Measurements from ENCODE around the gene JAG2.

Gene JAG2

DNA sequence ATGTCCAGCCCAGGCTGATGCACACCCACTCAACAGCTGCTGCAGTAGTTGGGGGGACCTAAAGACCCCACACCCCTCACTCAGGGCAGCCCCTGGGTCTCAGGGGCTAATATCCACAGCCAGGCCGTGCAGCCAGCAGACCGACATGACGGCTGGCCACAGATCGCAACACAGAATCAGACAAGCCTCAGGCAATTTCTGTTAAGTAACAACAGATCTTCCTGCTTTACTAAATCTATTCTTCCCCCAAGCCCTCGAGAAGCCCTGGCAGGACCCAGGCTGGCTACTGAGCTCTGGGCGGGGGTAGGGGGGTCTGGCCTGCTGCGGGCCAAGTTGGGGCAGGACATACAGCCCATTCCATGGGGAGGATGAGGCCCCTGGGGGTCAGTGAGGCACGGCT, 40.5 kb upstream of the JAG2 start:
- Histone ChIP-seq H3K4me3 (ENCODE audit: low read length) (no peak overlapping the region), H3K9ac (ENCODE audit: low read depth, low read length) (no peak overlapping the region), H3K27ac (ENCODE audit: low read length) (no peak overlapping the region), H3K4me1 (ENCODE audit: insufficient read depth, low read length) (no peaks in the 10 kb centered on the region), H3K9me3 (ENCODE audit: insufficient read depth, low read depth, low read length) (no peaks in the 10 kb centered on the region), H3K36me3 (ENCODE audit: insufficient read depth, low read depth, low read length) (no peaks in the 10 kb centered on the region), H3K27me3 (ENCODE audit: insufficient read depth, low read length) (no peaks in the 10 kb centered on the region)

- Histone ChIP-seq H3K9me3 (ENCODE audit: insufficient read depth, low read depth, low read length) (no peaks in the 10 kb centered on the region), H3K36me3 (ENCODE audit: insufficient read depth, low read depth, low read length) (no peaks in the 10 kb centered on the region), H3K9ac (ENCODE audit: low read depth, low read length) (no peak overlapping the region), H3K4me1 (ENCODE audit: insufficient read depth, low read length) (no peaks in the 10 kb centered on the region), H3K4me3 (ENCODE audit: low read length) (no peak overlapping the region), H3K27ac (ENCODE audit: low read length) (no peak overlapping the region), H3K27me3 (ENCODE audit: insufficient read depth, low read length) (no peaks in the 10 kb centered on the region)
Measured at GRCh38 chr14:105208738-105209075, 40.1 kb upstream of the JAG2 start.

DNA sequence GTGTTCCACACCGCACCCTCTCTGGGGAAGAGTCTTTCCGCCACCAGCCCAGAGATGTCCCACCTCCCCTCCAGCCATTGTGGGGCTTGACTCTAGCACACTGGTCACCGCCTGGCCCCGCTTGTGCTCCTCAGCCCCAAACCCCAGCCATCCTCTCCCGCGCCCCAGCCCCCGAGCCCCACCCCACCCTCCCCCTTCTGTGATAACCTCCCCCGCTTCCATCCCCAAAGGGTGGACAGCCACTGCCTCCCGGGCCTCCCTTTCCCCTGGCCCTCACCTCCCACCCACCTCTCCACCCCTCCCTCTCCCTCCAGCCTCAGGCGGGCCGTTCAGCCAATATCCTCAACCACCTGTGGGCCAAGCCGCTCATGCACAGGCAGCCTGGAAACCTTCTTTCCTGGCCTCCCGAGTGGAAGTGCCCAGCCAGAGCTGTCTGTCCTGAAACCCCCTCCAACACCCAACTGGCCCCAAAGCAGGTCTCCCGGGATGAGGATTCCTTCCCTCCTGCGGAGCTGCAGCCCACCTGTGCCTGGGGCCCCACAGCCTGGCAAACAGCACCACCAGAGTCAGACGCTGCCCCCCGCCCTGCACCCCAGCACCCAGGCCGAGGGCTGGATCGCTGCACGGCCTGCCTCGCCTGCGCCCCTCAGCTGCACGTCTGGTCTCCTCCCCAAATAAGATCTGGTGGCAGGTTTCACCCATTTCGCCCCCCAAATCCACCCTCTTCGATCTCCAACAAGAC, 39.6 kb upstream of the JAG2 start:
- Histone ChIP-seq H3K4me1 (ENCODE audit: insufficient read depth, low read length) (no peaks in the 10 kb centered on the region), H3K4me3 (ENCODE audit: low read length) (no peak overlapping the region), H3K27ac (ENCODE audit: low read length) (no peak overlapping the region), H3K27me3 (ENCODE audit: insufficient read depth, low read length) (no peaks in the 10 kb centered on the region), H3K9me3 (ENCODE audit: insufficient read depth, low read depth, low read length) (no peaks in the 10 kb centered on the region), H3K36me3 (ENCODE audit: insufficient read depth, low read depth, low read length) (no peaks in the 10 kb centered on the region), H3K9ac (ENCODE audit: low read depth, low read length) (no peak overlapping the region)

DNA sequence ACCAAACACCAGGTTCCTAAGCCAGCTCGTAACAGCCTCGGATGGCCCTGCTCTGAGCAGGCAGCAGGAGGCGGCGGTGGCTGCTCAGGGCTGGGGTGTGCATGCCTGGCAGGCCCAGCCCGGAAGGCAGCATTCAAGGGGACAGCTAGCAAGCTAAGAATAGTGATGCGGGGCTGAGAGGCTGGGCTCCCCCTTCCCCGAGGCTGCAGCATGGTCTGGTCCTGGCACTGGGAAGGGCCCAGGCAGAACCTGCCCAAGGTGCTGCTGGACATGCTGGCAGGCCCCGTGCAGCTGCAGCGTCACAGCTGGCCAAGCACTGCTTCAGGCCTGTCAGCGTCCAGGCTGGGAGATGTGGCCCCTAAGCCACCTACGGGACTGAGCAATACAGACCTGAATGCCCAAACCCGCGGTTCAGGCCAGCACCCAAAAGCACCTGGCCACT, 38.9 kb upstream of the JAG2 start:
- Histone ChIP-seq H3K9ac (ENCODE audit: low read depth, low read length) (no peak overlapping the region), H3K27me3 (ENCODE audit: insufficient read depth, low read length) (no peaks in the 10 kb centered on the region), H3K4me1 (ENCODE audit: insufficient read depth, low read length) (no peaks in the 10 kb centered on the region), H3K36me3 (ENCODE audit: insufficient read depth, low read depth, low read length) (no peaks in the 10 kb centered on the region), H3K4me3 (ENCODE audit: low read length) (no peak overlapping the region), H3K9me3 (ENCODE audit: insufficient read depth, low read depth, low read length) (no peaks in the 10 kb centered on the region), H3K27ac (ENCODE audit: low read length) (no peak overlapping the region)

DNA sequence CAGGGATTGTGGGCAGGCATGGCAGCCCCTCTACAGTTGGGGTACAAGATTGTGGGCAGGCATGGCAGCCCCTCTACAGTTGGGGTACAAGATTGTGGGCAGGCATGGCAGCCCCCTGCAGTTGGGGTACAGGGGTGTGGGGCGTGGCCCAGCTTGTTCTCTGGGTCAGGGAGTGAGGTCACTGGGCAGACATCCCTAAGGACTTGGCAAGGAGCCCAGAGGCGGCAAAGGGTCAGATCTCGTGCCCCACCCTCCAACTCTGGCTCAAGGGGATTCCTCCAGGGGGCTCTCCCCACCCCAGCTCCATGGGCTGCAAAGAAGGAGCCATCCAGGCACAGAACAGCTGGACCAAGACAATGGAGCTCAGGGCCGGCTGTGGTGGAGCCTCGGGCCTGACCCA, 38.3 kb upstream of the JAG2 start:
- Histone ChIP-seq H3K36me3 (ENCODE audit: insufficient read depth, low read depth, low read length) (no peaks in the 10 kb centered on the region), H3K27ac (ENCODE audit: low read length) (no peak overlapping the region), H3K4me3 (ENCODE audit: low read length) (no peak overlapping the region), H3K9ac (ENCODE audit: low read depth, low read length) (no peak overlapping the region), H3K4me1 (ENCODE audit: insufficient read depth, low read length) (no peaks in the 10 kb centered on the region), H3K27me3 (ENCODE audit: insufficient read depth, low read length) (no peaks in the 10 kb centered on the region), H3K9me3 (ENCODE audit: insufficient read depth, low read depth, low read length) (no peaks in the 10 kb centered on the region)

- no peaks in the 10 kb centered on the region for H3K36me3 ChIP-seq (ENCODE audit: insufficient read depth, low read depth, low read length)
- no peaks in the 10 kb centered on the region for H3K27me3 ChIP-seq (ENCODE audit: insufficient read depth, low read length)
- no peaks in the 10 kb centered on the region for H3K9me3 ChIP-seq (ENCODE audit: insufficient read depth, low read depth, low read length)
- no peaks in the 10 kb centered on the region for H3K4me1 ChIP-seq (ENCODE audit: insufficient read depth, low read length)
- H3K4me3 ChIP-seq (ENCODE audit: low read length), result no peak overlapping the region
- H3K9ac ChIP-seq (ENCODE audit: low read depth, low read length), result no peak overlapping the region
- H3K27ac ChIP-seq (ENCODE audit: low read length), result no peak overlapping the region
Measured at GRCh38 chr14:105205673-105206208, 37.2 kb upstream of the JAG2 start.

- H3K9ac ChIP-seq (ENCODE audit: low read depth, low read length), result no peak overlapping the region
- no peak overlapping the region for H3K27ac ChIP-seq (ENCODE audit: low read length)
- H3K27me3 ChIP-seq (ENCODE audit: insufficient read depth, low read length), result no peaks in the 10 kb centered on the region
- no peaks in the 10 kb centered on the region for H3K9me3 ChIP-seq (ENCODE audit: insufficient read depth, low read depth, low read length)
- no peaks in the 10 kb centered on the region for H3K36me3 ChIP-seq (ENCODE audit: insufficient read depth, low read depth, low read length)
- H3K4me3 ChIP-seq (ENCODE audit: low read length), result no peak overlapping the region
- H3K4me1 ChIP-seq (ENCODE audit: insufficient read depth, low read length), result no peaks in the 10 kb centered on the region
Measured at GRCh38 chr14:105204931-105205672, 36.5 kb upstream of the JAG2 start.

GRCh38 chr14:105204206-105204930, 35.8 kb upstream of the JAG2 start:
- Histone ChIP-seq H3K4me3 (ENCODE audit: low read length) (no peak overlapping the region), H3K9ac (ENCODE audit: low read depth, low read length) (no peak overlapping the region), H3K9me3 (ENCODE audit: insufficient read depth, low read depth, low read length) (no peaks in the 10 kb centered on the region), H3K4me1 (ENCODE audit: insufficient read depth, low read length) (no peaks in the 10 kb centered on the region), H3K36me3 (ENCODE audit: insufficient read depth, low read depth, low read length) (no peaks in the 10 kb centered on the region), H3K27ac (ENCODE audit: low read length) (no peak overlapping the region), H3K27me3 (ENCODE audit: insufficient read depth, low read length) (no peaks in the 10 kb centered on the region; the same call in 1 of the 2 replicates)

DNA sequence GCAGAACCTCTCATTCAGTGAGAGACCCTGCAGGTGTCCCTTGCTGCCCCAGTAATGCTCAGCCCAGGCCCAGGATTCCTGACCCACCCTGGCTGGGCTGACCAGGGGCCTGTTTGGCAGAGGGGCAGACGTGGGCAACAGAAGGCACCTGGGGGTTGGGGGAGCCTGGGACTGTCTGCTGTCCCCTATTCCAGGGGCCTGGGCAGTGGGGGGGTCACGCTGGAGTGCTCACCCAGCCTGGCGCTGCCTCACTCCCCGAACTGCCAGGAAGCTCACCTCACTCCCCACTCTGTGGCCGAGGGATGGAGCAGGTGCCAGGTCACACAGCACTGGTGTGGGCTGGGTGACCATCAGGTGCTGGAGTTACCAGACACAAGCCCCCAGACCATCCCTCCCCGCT, 35.1 kb upstream of the JAG2 start:
- no peak overlapping the region for H3K4me3 ChIP-seq (ENCODE audit: low read length)
- no peak overlapping the region for H3K9ac ChIP-seq (ENCODE audit: low read depth, low read length)
- no peaks in the 10 kb centered on the region for H3K4me1 ChIP-seq (ENCODE audit: insufficient read depth, low read length)
- H3K36me3 ChIP-seq (ENCODE audit: insufficient read depth, low read depth, low read length), result no peaks in the 10 kb centered on the region
- H3K27ac ChIP-seq (ENCODE audit: low read length), result no peak overlapping the region
- peaks cover 2% of the 10 kb centered on the region for H3K27me3 ChIP-seq (ENCODE audit: insufficient read depth, low read length)
- no peaks in the 10 kb centered on the region for H3K9me3 ChIP-seq (ENCODE audit: insufficient read depth, low read depth, low read length)

GRCh38 chr14:105203057-105203531, 34.5 kb upstream of the JAG2 start:
- Histone ChIP-seq H3K4me3 (ENCODE audit: low read length) (no peak overlapping the region), H3K4me1 (ENCODE audit: insufficient read depth, low read length) (no peaks in the 10 kb centered on the region)

GRCh38 chr14:105201925-105202513, 33.4 kb upstream of the JAG2 start:
- Histone ChIP-seq H3K27ac (ENCODE audit: low read length) (no peak overlapping the region), H3K27me3 (ENCODE audit: insufficient read depth, low read length) (peaks cover 18% of the 10 kb centered on the region), H3K9me3 (ENCODE audit: insufficient read depth, low read depth, low read length) (no peaks in the 10 kb centered on the region), H3K9ac (ENCODE audit: low read depth, low read length) (no peak overlapping the region), H3K4me1 (ENCODE audit: insufficient read depth, low read length) (no peaks in the 10 kb centered on the region), H3K4me3 (ENCODE audit: low read length) (no peak overlapping the region), H3K36me3 (ENCODE audit: insufficient read depth, low read depth, low read length) (no peaks in the 10 kb centered on the region)

More at GRCh38 chr14:105203057-105203531, 34.5 kb upstream of the JAG2 start:
- Histone ChIP-seq H3K27me3 (ENCODE audit: insufficient read depth, low read length) (peaks cover 7% of the 10 kb centered on the region), H3K36me3 (ENCODE audit: insufficient read depth, low read depth, low read length) (no peaks in the 10 kb centered on the region), H3K9me3 (ENCODE audit: insufficient read depth, low read depth, low read length) (no peaks in the 10 kb centered on the region), H3K27ac (ENCODE audit: low read length) (no peak overlapping the region), H3K9ac (ENCODE audit: low read depth, low read length) (no peak overlapping the region)
